Measurements from ENCODE around the gene NTN1.

NTN1 gene

GRCh38 chr17:9173386-9173983 is 152.2 kb downstream of the NTN1 start:
- TF ChIP-seq EZH2phosphoT487 (IDR thresholded peaks at IDR 0.05; ENCODE audit: borderline replicate concordance, low read length): no peak
- no peak for TF ChIP-seq CTCF (IDR thresholded peaks at IDR 0.05; ENCODE audit: low read depth, low read length, poor library complexity, severe bottlenecking)
- Histone ChIP-seq H3K4me3 (ENCODE audit: low read length) (no peak overlapping the region), H3K79me2 (ENCODE audit: control insufficient read depth, low read length) (no peaks in the 10 kb centered on the region), H3K4me1 (ENCODE audit: control insufficient read depth, low read length) (no peaks in the 10 kb centered on the region), H3K27me3 (ENCODE audit: control insufficient read depth, low read length) (no peaks in the 10 kb centered on the region), H3K36me3 (ENCODE audit: control insufficient read depth, low read length) (no peaks in the 10 kb centered on the region), H4K20me1 (ENCODE audit: control insufficient read depth, insufficient read depth, low read depth, low read length) (no peaks in the 10 kb centered on the region), H3K27ac (ENCODE audit: low read depth, low read length) (no peak overlapping the region), H3F3A (ENCODE audit: control insufficient read depth, insufficient read depth) (no peaks in the 10 kb centered on the region), H3K9me3 (ENCODE audit: control insufficient read depth, insufficient read depth, low read length) (no peaks in the 10 kb centered on the region), H3K9me2 (replicated peaks; ENCODE audit: control insufficient read depth, low read length) (no peaks in the 10 kb centered on the region), H3K4me2 (ENCODE audit: low read length) (no peak overlapping the region)

DNA sequence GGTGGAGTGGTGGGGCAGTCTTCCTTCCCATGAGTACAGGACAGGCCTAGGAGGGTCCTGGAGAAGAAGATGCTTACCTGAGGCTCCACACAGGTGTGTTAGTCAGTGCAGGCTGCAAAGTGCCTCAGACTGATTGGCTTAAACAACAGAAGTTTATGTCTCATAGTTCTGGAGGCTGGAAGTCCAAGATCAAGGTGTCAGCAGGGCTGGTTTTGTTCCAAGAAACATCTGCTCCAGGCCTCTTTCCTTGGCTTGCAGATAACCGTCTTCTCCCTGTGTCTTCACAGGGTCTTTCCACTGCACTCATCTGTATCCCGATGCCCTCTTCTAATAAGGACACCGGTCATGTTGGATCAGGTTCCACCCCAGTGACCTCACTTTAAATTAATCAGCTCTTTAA is 153.0 kb downstream of the NTN1 start:
- no peak overlapping the region for H3K4me3 ChIP-seq (ENCODE audit: low read length)
- H3K36me3 ChIP-seq (ENCODE audit: control insufficient read depth, low read length): no peaks in the 10 kb centered on the region
- no peaks in the 10 kb centered on the region for H3K4me1 ChIP-seq (ENCODE audit: control insufficient read depth, low read length)
- no peaks in the 10 kb centered on the region for H3K9me3 ChIP-seq (ENCODE audit: control insufficient read depth, insufficient read depth, low read length)
- H3K27ac ChIP-seq (ENCODE audit: low read depth, low read length): no peak overlapping the region
- H3K9me2 ChIP-seq (replicated peaks; ENCODE audit: control insufficient read depth, low read length): no peaks in the 10 kb centered on the region
- H3F3A ChIP-seq (ENCODE audit: control insufficient read depth, insufficient read depth): no peaks in the 10 kb centered on the region
- H3K4me2 ChIP-seq (ENCODE audit: low read length): no peak overlapping the region
- H4K20me1 ChIP-seq (ENCODE audit: control insufficient read depth, insufficient read depth, low read depth, low read length): no peaks in the 10 kb centered on the region
- TF ChIP-seq CTCF (IDR thresholded peaks at IDR 0.05; ENCODE audit: low read depth, low read length, poor library complexity, severe bottlenecking) (no peak), EZH2phosphoT487 (IDR thresholded peaks at IDR 0.05; ENCODE audit: borderline replicate concordance, low read length) (no peak)
- H3K27me3 ChIP-seq (ENCODE audit: control insufficient read depth, low read length): no peaks in the 10 kb centered on the region
- no peaks in the 10 kb centered on the region for H3K79me2 ChIP-seq (ENCODE audit: control insufficient read depth, low read length)

DNA sequence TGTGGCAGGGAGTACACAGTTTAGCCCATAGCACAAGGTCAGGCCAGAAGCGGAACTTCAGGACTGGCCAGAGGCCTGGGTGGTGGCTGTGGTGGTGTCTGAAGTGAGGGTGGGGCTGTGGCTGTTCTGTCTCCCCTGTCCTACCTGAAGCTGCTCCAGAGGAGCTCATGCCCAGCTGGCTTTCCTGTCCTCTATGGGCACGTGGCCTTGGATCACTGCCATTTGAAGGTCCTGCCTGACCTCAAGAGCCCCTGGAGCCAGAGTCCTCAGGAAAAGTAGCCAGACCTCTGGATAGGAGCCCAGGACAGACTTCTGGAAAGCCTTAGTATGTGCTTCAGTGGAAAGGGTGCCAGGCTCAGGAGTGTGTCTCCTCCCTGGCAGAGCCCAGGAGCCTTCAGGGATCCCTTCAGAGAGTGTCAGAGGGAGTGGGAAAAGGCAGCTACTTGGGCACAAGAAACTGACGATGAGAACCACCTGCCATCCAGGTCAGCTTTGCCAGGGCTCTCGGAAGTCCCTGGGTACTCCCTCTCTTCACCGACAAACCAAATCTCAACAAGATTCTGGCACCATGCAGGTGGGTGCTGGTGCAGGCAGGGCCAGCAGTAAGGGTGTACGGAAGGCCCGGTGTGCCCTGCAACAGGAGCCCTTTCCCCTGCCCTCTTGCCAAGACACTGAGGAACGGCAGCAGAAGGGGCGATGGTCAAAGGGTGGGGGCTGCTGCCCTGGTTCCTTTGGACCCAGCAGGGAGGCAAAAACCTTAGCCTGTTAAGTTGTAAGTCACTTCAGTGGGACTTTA is 153.7 kb downstream of the NTN1 start:
- Histone ChIP-seq H3K9me3 (ENCODE audit: control insufficient read depth, insufficient read depth, low read length) (no peaks in the 10 kb centered on the region), H4K20me1 (ENCODE audit: control insufficient read depth, insufficient read depth, low read depth, low read length) (no peaks in the 10 kb centered on the region), H3K4me1 (ENCODE audit: control insufficient read depth, low read length) (no peaks in the 10 kb centered on the region), H3F3A (ENCODE audit: control insufficient read depth, insufficient read depth) (no peaks in the 10 kb centered on the region), H3K4me3 (ENCODE audit: low read length) (no peak overlapping the region), H3K79me2 (ENCODE audit: control insufficient read depth, low read length) (no peaks in the 10 kb centered on the region), H3K9me2 (replicated peaks; ENCODE audit: control insufficient read depth, low read length) (no peaks in the 10 kb centered on the region), H3K27me3 (ENCODE audit: control insufficient read depth, low read length) (no peaks in the 10 kb centered on the region), H3K36me3 (ENCODE audit: control insufficient read depth, low read length) (no peaks in the 10 kb centered on the region), H3K27ac (ENCODE audit: low read depth, low read length) (no peak overlapping the region), H3K4me2 (ENCODE audit: low read length) (no peak overlapping the region)
- no peak for TF ChIP-seq CTCF (IDR thresholded peaks at IDR 0.05; ENCODE audit: low read depth, low read length, poor library complexity, severe bottlenecking)
- TF ChIP-seq EZH2phosphoT487 (IDR thresholded peaks at IDR 0.05; ENCODE audit: borderline replicate concordance, low read length): no peak

Measured in DOHH2 (cell line).